Activated T-cell treated with anti-CD3 and anti-CD28 coated beads, Interleukin-2, amount 50 U/mL, for 72 hours (primary cell): ENCODE measurements around the gene CNTNAP2. TPM values are rescaled to one million over a fixed set of nuclear protein-coding genes. Genes with fewer than 3 reads are reported as not detected.

Source experiments
- ATAC-seq, 2 donors: fragments of 150-1000 bp; cut with Tn5 transposase; replicated peaks in 1 of 2; 2 replicates each; pipeline ENCODE4 v1.10.0; 2021; ENCODE audit warnings: moderate library complexity in 2 of 2, mild to moderate bottlenecking in 1 of 2
- DNase-seq, 2 donors: peaks; one replicate each; pipeline ENCODE4 v3.0.0; 2021 to 2022; ENCODE audit warnings: mixed read lengths in 1 of 2
- H3K27ac Mint-ChIP-seq: one replicate; pipeline ENCODE4 v1.8.0; 2022; ENCODE audit warnings: mild to moderate bottlenecking, moderate library complexity, mixed read lengths
- H3K27me3 Mint-ChIP-seq: one replicate; pipeline ENCODE4 v1.8.0; 2022; ENCODE audit warnings: low read depth, mixed read lengths
- H3K36me3 Mint-ChIP-seq, 2 donors: one replicate each; pipeline ENCODE4 v1.8.0; 2022; ENCODE audit warnings: mixed read lengths in 2 of 2, mild to moderate bottlenecking in 1 of 2; ENCODE audit not compliant: insufficient read depth in 2 of 2
- H3K4me1 Mint-ChIP-seq: one replicate; pipeline ENCODE4 v1.8.0; 2022; ENCODE audit warnings: low read depth, mixed read lengths
- H3K4me3 Mint-ChIP-seq, 2 donors: one replicate each; pipeline ENCODE4 v1.8.0; 2022; ENCODE audit warnings: mild to moderate bottlenecking in 2 of 2, mixed read lengths in 2 of 2, moderate library complexity in 2 of 2
- H3K9me3 Mint-ChIP-seq, 2 donors: one replicate each; pipeline ENCODE4 v1.8.0; 2022; ENCODE audit warnings: mixed read lengths in 2 of 2
- total RNA-seq, 2 donors: library from RNA; stranded (reverse); gene quantifications; one replicate each; pipeline ENCODE4 v1.2.3, GENCODE V29; 2022

CNTNAP2 gene
- total RNA-seq, 2 donors from 2014 or later, result not detected

GRCh38 chr7:146656988-146657387 is 540.4 kb downstream of the CNTNAP2 start:
- ATAC-seq (no peak), DNase-seq (no peak)
- no peak overlapping the region for H3K27ac Mint-ChIP-seq
- H3K9me3 Mint-ChIP-seq, result peaks cover 2 to 7% of the 10 kb centered on the region in 2 donors
- no peak overlapping the region for H3K4me3 Mint-ChIP-seq
- H3K36me3 Mint-ChIP-seq, result no peaks in the 10 kb centered on the region
- H3K27me3 Mint-ChIP-seq, result no peaks in the 10 kb centered on the region
- peaks cover 6% of the 10 kb centered on the region for H3K4me1 Mint-ChIP-seq

GRCh38 chr7:146658604-146659003 is 542.0 kb downstream of the CNTNAP2 start:
- Mint-ChIP-seq H3K36me3 (no peaks in the 10 kb centered on the region), H3K27me3 (no peaks in the 10 kb centered on the region), H3K4me1 (peaks cover 6% of the 10 kb centered on the region), H3K4me3 (no peak overlapping the region), H3K9me3 (peaks cover 2 to 9% of the 10 kb centered on the region in 2 donors), H3K27ac (no peak overlapping the region)
- no peak for ATAC-seq
- no peak for DNase-seq

- DNase-seq, result no peak
- no peaks in the 10 kb centered on the region for H3K36me3 Mint-ChIP-seq
These were observed 543.1 kb downstream of the CNTNAP2 start for GRCh38 chr7:146659732-146660131.

GRCh38 chr7:146660839-146661238 is 544.2 kb downstream of the CNTNAP2 start:
- H3K27ac Mint-ChIP-seq, result no peak overlapping the region
- peaks cover 3 to 9% of the 10 kb centered on the region in 2 donors for H3K9me3 Mint-ChIP-seq
- H3K36me3 Mint-ChIP-seq, result no peaks in the 10 kb centered on the region
- H3K27me3 Mint-ChIP-seq, result no peaks in the 10 kb centered on the region
- H3K4me1 Mint-ChIP-seq, result peaks cover 4% of the 10 kb centered on the region
- no peak for ATAC-seq
- DNase-seq, result no peak
- no peak overlapping the region for H3K4me3 Mint-ChIP-seq

More at GRCh38 chr7:146659732-146660131, 543.1 kb downstream of the CNTNAP2 start:
- Mint-ChIP-seq H3K27ac (no peak overlapping the region), H3K4me1 (peaks cover 6% of the 10 kb centered on the region), H3K4me3 (no peak overlapping the region), H3K27me3 (no peaks in the 10 kb centered on the region), H3K9me3 (peaks cover 2 to 9% of the 10 kb centered on the region in 2 donors)
- no peak for ATAC-seq

GRCh38 chr7:146661435-146661834 is 544.8 kb downstream of the CNTNAP2 start:
- ATAC-seq (no peak), DNase-seq (no peak)
- Mint-ChIP-seq H3K27ac (no peak overlapping the region), H3K36me3 (no peaks in the 10 kb centered on the region), H3K27me3 (no peaks in the 10 kb centered on the region), H3K9me3 (peaks cover 3 to 9% of the 10 kb centered on the region in 2 donors), H3K4me1 (no peaks in the 10 kb centered on the region), H3K4me3 (no peak overlapping the region)

GRCh38 chr7:146661929-146662328 is 545.3 kb downstream of the CNTNAP2 start:
- Mint-ChIP-seq H3K27me3 (no peaks in the 10 kb centered on the region), H3K4me3 (no peak overlapping the region), H3K27ac (no peak overlapping the region), H3K4me1 (no peaks in the 10 kb centered on the region), H3K9me3 (peaks cover 4 to 12% of the 10 kb centered on the region in 2 donors), H3K36me3 (peaks cover 0 to under 1% of the 10 kb centered on the region in 2 donors)
- ATAC-seq (no peak), DNase-seq (no peak)

GRCh38 chr7:146665023-146665422 is 548.4 kb downstream of the CNTNAP2 start:
- DNase-seq (no peak), ATAC-seq (no peak)
- H3K4me1 Mint-ChIP-seq, result no peaks in the 10 kb centered on the region
- H3K27ac Mint-ChIP-seq, result no peak overlapping the region
- no peak overlapping the region for H3K4me3 Mint-ChIP-seq
- peaks cover 0 to 2% of the 10 kb centered on the region in 2 donors for H3K36me3 Mint-ChIP-seq
- no peaks in the 10 kb centered on the region for H3K27me3 Mint-ChIP-seq
- H3K9me3 Mint-ChIP-seq, result peaks cover 5 to 7% of the 10 kb centered on the region in 2 donors

GRCh38 chr7:146670532-146670931 is 553.9 kb downstream of the CNTNAP2 start:
- no peak overlapping the region for H3K27ac Mint-ChIP-seq

GRCh38 chr7:146681487-146681886 is 564.9 kb downstream of the CNTNAP2 start:
- H3K4me3 Mint-ChIP-seq, result no peak overlapping the region
- H3K36me3 Mint-ChIP-seq, result no peaks in the 10 kb centered on the region
- peaks cover 3 to 10% of the 10 kb centered on the region in 2 donors for H3K9me3 Mint-ChIP-seq
- no peaks in the 10 kb centered on the region for H3K27me3 Mint-ChIP-seq
- no peak overlapping the region for H3K27ac Mint-ChIP-seq
- ATAC-seq (no peak), DNase-seq (no peak)
- no peaks in the 10 kb centered on the region for H3K4me1 Mint-ChIP-seq

More at GRCh38 chr7:146670532-146670931, 553.9 kb downstream of the CNTNAP2 start:
- DNase-seq (no peak), ATAC-seq (no peak)
- no peaks in the 10 kb centered on the region for H3K4me1 Mint-ChIP-seq
- H3K9me3 Mint-ChIP-seq, result peaks cover 6 to 11% of the 10 kb centered on the region in 2 donors
- peaks cover 2 to 3% of the 10 kb centered on the region in 2 donors for H3K36me3 Mint-ChIP-seq
- no peak overlapping the region for H3K4me3 Mint-ChIP-seq
- H3K27me3 Mint-ChIP-seq, result no peaks in the 10 kb centered on the region

- ATAC-seq (no peak), DNase-seq (no peak)
- H3K27ac Mint-ChIP-seq, result no peak overlapping the region
- no peak overlapping the region for H3K4me3 Mint-ChIP-seq
- no peaks in the 10 kb centered on the region for H3K36me3 Mint-ChIP-seq
- peaks cover 3 to 7% of the 10 kb centered on the region in 2 donors for H3K9me3 Mint-ChIP-seq
- no peaks in the 10 kb centered on the region for H3K4me1 Mint-ChIP-seq
- no peaks in the 10 kb centered on the region for H3K27me3 Mint-ChIP-seq
These were observed 566.8 kb downstream of the CNTNAP2 start for GRCh38 chr7:146683439-146683838.

GRCh38 chr7:146690987-146691386 is 574.4 kb downstream of the CNTNAP2 start:
- Mint-ChIP-seq H3K4me1 (no peaks in the 10 kb centered on the region), H3K27ac (no peak overlapping the region), H3K27me3 (no peaks in the 10 kb centered on the region), H3K9me3 (peaks cover 0 to 2% of the 10 kb centered on the region in 2 donors), H3K36me3 (no peaks in the 10 kb centered on the region), H3K4me3 (no peak overlapping the region)
- ATAC-seq (no peak), DNase-seq (no peak)

- H3K4me1 Mint-ChIP-seq, result no peaks in the 10 kb centered on the region
- H3K4me3 Mint-ChIP-seq, result no peak overlapping the region
- peaks cover 2 to 9% of the 10 kb centered on the region in 2 donors for H3K9me3 Mint-ChIP-seq
- H3K27ac Mint-ChIP-seq, result no peak overlapping the region
- no peaks in the 10 kb centered on the region for H3K36me3 Mint-ChIP-seq
- H3K27me3 Mint-ChIP-seq, result no peaks in the 10 kb centered on the region
- DNase-seq (no peak), ATAC-seq (no peak)
These were observed 582.5 kb downstream of the CNTNAP2 start for GRCh38 chr7:146698995-146699610.

- no peak for DNase-seq
- Mint-ChIP-seq H3K36me3 (no peaks in the 10 kb centered on the region), H3K9me3 (peaks cover 2 to 12% of the 10 kb centered on the region in 2 donors), H3K27ac (no peak overlapping the region), H3K27me3 (no peaks in the 10 kb centered on the region), H3K4me1 (no peaks in the 10 kb centered on the region), H3K4me3 (no peak overlapping the region)
- ATAC-seq, result no peak
These were observed 583.5 kb downstream of the CNTNAP2 start for GRCh38 chr7:146700015-146700560.

GRCh38 chr7:146701166-146701565 is 584.6 kb downstream of the CNTNAP2 start:
- peaks cover 3 to 19% of the 10 kb centered on the region in 2 donors for H3K9me3 Mint-ChIP-seq

More at GRCh38 chr7:146701166-146701565, 584.6 kb downstream of the CNTNAP2 start:
- H3K36me3 Mint-ChIP-seq, result no peaks in the 10 kb centered on the region
- H3K4me3 Mint-ChIP-seq, result no peak overlapping the region
- H3K4me1 Mint-ChIP-seq, result no peaks in the 10 kb centered on the region
- no peaks in the 10 kb centered on the region for H3K27me3 Mint-ChIP-seq
- DNase-seq (no peak), ATAC-seq (no peak)
- H3K27ac Mint-ChIP-seq, result no peak overlapping the region
